C4-2B (cell line): Measurements from ENCODE around the gene LRP6.

Source experiments
- H3K27ac ChIP-seq: fragments of 450-650 bp; 2 replicates; pipeline ENCODE4 v1.5.1; 2017
- CTCF ChIP-seq: fragments of 450-650 bp; conservative IDR thresholded peaks from 2 replicates; pipeline ENCODE4 v1.5.1; 2017; ENCODE audit warnings: mild to moderate bottlenecking
- ZFX ChIP-seq: fragments of 450-650 bp; IDR thresholded peaks from 2 replicates; pipeline ENCODE4 v1.6.1; 2017

LRP6 gene

DNA sequence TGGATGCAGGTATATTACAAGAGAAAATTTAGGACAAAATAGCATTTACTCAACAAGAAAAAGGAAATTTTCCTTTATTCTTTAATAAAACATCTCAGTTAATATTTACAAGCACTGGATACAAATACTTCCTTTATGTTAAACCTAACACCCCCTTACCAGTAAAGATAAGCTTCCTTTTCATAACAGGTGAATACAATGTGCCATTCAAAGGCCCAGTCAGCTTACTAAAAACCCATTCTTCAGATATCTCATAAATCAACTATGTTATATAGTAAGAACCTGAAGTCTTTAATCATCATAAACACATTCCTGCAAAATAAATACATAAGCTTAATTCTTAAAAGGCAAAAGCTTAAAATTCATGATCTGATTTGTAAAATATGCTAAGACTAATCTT, 52.6 kb downstream of the LRP6 start:
- H3K27ac ChIP-seq: no peak overlapping the region
- TF ChIP-seq CTCF: no peak
- TF ChIP-seq ZFX: no peak

DNA sequence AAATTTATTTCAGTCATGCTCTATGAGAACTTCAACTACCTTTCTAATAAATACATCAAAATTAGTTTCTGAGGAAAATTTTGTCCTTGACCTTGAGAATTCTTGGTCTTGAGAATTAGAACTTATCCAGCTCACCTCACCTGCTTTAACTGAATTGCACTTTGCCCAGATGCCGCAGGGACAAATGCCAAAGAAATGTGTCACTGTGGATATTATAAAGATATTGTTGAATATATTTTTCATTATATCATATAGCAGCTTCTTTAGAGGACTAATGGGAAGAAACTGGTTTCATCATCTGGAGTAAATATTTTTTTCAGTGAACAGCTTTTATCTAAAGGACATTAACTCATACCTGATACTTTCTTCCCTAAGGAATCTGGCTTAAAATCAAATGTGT, 54.1 kb downstream of the LRP6 start:
- TF ChIP-seq CTCF (no peak), ZFX (no peak)
- no peak overlapping the region for H3K27ac ChIP-seq

- H3K27ac ChIP-seq: no peak overlapping the region
- no peak for TF ChIP-seq ZFX
- no peak for TF ChIP-seq CTCF
Measured at GRCh38 chr12:12210983-12211382, 55.9 kb downstream of the LRP6 start.

DNA sequence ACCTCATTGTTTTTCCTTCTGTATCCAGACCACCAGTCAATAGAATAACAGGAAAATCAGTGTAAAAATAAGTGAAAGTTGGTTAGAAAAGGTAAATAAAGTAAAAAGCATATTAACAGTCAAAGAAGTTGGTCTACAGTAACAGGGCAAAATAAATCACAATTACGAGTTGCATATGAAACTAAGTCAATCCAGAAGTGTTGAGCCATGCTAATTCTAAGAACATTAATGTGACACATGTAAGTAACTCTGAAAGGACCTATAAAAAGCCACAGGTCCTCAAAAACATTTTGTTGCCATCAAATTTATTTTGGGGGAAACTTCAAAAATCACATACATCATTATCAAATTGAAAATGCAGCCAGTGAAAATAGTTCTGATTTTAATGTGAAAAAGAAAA, 56.4 kb downstream of the LRP6 start:
- no peak for TF ChIP-seq ZFX
- TF ChIP-seq CTCF: no peak

DNA sequence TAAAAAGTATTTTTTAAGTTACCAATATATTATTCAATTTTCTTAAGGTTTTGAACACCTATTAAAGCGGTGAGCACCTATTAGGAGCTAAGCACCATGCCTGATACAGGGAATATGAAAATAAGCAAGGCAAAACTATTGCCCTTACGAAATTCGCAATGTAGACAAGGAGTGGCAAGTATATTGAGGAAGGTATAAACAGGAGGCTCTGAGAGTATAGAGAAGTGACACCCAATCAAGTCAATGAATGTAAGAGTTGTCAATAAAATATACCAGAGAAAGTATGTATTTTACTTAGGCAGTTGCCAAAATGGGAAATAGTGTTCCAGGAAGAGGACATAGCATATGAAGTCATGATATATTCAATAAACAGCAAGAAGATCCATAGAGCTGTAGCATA, 57.2 kb downstream of the LRP6 start:
- no peak for TF ChIP-seq CTCF
- TF ChIP-seq ZFX: no peak
- H3K27ac ChIP-seq: no peak overlapping the region

More for the DNA sequence above, 56.4 kb downstream of the LRP6 start:
- no peak overlapping the region for H3K27ac ChIP-seq

GRCh38 chr12:12209043-12209442, 57.8 kb downstream of the LRP6 start:
- no peak overlapping the region for H3K27ac ChIP-seq
- no peak for TF ChIP-seq CTCF
- no peak for TF ChIP-seq ZFX

GRCh38 chr12:12207746-12208145, 59.1 kb downstream of the LRP6 start:
- TF ChIP-seq CTCF (no peak), ZFX (no peak)
- H3K27ac ChIP-seq: no peak overlapping the region
